Measurements from ENCODE around the gene SLC66A2.

Gene SLC66A2

GRCh38 chr18:79979843-79980242 is 28.4 kb upstream of the SLC66A2 start:
- TF ChIP-seq EP300 (IDR thresholded peaks at IDR 0.05; ENCODE audit: borderline replicate concordance) (no peak), TEAD4 (IDR thresholded peaks at IDR 0.05) (no peak), EGR1 (IDR thresholded peaks at IDR 0.05) (no peak), NFIC (IDR thresholded peaks at IDR 0.05) (no peak), REST (IDR thresholded peaks at IDR 0.05; ENCODE audit: low read depth) (no peak), ZBTB7A (IDR thresholded peaks at IDR 0.05; ENCODE audit: low read depth) (no peak), RAD21 (IDR thresholded peaks at IDR 0.05; ENCODE audit: low read depth) (no peak), USF1 (IDR thresholded peaks at IDR 0.05) (no peak)

- no peak for TF ChIP-seq NFIC (IDR thresholded peaks at IDR 0.05)
- TF ChIP-seq YY1 (IDR thresholded peaks at IDR 0.05; ENCODE audit: low read depth), result no peak
- TF ChIP-seq TAF1 (IDR thresholded peaks at IDR 0.05; ENCODE audit: low read depth), result no peak
- TF ChIP-seq FOXM1 (IDR thresholded peaks at IDR 0.05; ENCODE audit: borderline replicate concordance, low read depth), result no peak
- TF ChIP-seq TCF12 (IDR thresholded peaks at IDR 0.05; ENCODE audit: low read depth), result no peak
- TF ChIP-seq RAD21 (IDR thresholded peaks at IDR 0.05; ENCODE audit: low read depth), result no peak
- TF ChIP-seq TEAD4 (IDR thresholded peaks at IDR 0.05), result no peak
- no peak for TF ChIP-seq EP300 (IDR thresholded peaks at IDR 0.05; ENCODE audit: borderline replicate concordance)
- no peak for TF ChIP-seq CEBPB (IDR thresholded peaks at IDR 0.05)
- no peak for TF ChIP-seq CREB1 (IDR thresholded peaks at IDR 0.05; ENCODE audit: low read depth)
- TF ChIP-seq, protein P1, sequence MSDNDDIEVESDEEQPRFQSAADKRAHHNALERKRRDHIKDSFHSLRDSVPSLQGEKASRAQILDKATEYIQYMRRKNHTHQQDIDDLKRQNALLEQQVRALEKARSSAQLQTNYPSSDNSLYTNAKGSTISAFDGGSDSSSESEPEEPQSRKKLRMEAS (IDR thresholded peaks at IDR 0.05), result no peak
Measured at GRCh38 chr18:79975985-79976680, 24.7 kb upstream of the SLC66A2 start.

DNA sequence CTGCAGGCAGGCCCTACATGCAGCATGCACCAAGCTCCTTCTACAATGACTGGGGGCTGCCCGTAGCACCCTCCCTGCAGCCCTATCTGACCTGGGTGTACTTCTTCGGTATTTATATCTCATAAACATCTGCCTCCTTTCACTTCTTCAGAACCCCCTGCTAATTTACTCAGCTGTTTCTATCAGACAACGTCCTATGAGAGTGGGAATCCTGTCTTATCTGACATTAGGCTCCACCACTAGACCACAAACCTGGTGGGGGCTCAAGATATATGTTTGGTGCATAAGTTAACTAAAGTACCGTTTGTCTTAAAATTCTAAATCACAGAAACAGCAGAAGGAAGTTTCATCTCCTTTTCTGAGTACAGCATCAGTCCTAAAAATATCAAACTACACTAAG is 23.6 kb upstream of the SLC66A2 start:
- TF ChIP-seq EGR1 (IDR thresholded peaks at IDR 0.05), result no peak
- TF ChIP-seq FOXM1 (IDR thresholded peaks at IDR 0.05; ENCODE audit: borderline replicate concordance, low read depth), result no peak
- no peak for TF ChIP-seq USF1 (IDR thresholded peaks at IDR 0.05)
- TF ChIP-seq RAD21 (IDR thresholded peaks at IDR 0.05; ENCODE audit: low read depth), result no peak
- TF ChIP-seq TEAD4 (IDR thresholded peaks at IDR 0.05), result no peak
- no peak for TF ChIP-seq CREB1 (IDR thresholded peaks at IDR 0.05; ENCODE audit: low read depth)
- TF ChIP-seq CEBPB (IDR thresholded peaks at IDR 0.05), result no peak
- TF ChIP-seq, protein P1 (IDR thresholded peaks at IDR 0.05), result no peak
- TF ChIP-seq ZBTB7A (IDR thresholded peaks at IDR 0.05; ENCODE audit: low read depth), result no peak

GRCh38 chr18:79974025-79974654 is 22.7 kb upstream of the SLC66A2 start:
- TF ChIP-seq FOXM1 (IDR thresholded peaks at IDR 0.05; ENCODE audit: borderline replicate concordance, low read depth) (no peak), NFIC (IDR thresholded peaks at IDR 0.05) (no peak), EGR1 (IDR thresholded peaks at IDR 0.05) (no peak), TEAD4 (IDR thresholded peaks at IDR 0.05) (no peak), RAD21 (IDR thresholded peaks at IDR 0.05; ENCODE audit: low read depth) (no peak), TAF1 (IDR thresholded peaks at IDR 0.05; ENCODE audit: low read depth) (no peak), USF1 (IDR thresholded peaks at IDR 0.05) (no peak), CREB1 (IDR thresholded peaks at IDR 0.05; ENCODE audit: low read depth) (no peak), REST (IDR thresholded peaks at IDR 0.05; ENCODE audit: low read depth) (no peak), CEBPB (IDR thresholded peaks at IDR 0.05) (no peak), YY1 (IDR thresholded peaks at IDR 0.05; ENCODE audit: low read depth) (no peak), EP300 (IDR thresholded peaks at IDR 0.05; ENCODE audit: borderline replicate concordance) (no peak), ZBTB7A (IDR thresholded peaks at IDR 0.05; ENCODE audit: low read depth) (no peak), TCF12 (IDR thresholded peaks at IDR 0.05; ENCODE audit: low read depth) (no peak)
- TF ChIP-seq, protein P1 (IDR thresholded peaks at IDR 0.05), result no peak

DNA sequence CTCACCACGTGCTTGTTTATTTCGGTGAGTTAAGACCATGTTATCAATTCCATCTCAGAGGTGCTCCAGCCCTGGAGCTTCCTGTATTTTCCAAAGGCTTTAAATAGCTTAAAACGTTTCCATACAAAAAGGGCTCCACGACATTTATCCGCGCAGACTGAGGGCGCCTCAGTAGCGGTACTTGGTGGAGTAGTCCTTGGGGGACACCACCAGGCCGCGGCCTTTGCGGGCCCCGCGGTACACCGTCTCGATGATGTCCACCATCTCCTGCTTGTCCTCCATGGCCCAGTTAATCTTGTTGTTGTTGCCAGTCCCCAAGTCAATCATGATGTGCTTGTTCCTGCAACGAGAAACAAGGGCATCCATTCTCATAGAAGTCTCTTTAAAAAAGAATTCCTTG is 22.1 kb upstream of the SLC66A2 start:
- no peak for TF ChIP-seq RAD21 (IDR thresholded peaks at IDR 0.05; ENCODE audit: low read depth)
- TF ChIP-seq NFIC (IDR thresholded peaks at IDR 0.05), result no peak
